GM13976 (cell line): ENCODE data around the gene KCNJ12.
"Not testable (repeated sequence)": the region's sequence is repeated elsewhere in the genome, so short reads cannot be mapped to it uniquely, and the experiment has no call there.

Experiments
- DNase-seq: peaks from one replicate; pipeline ENCODE4 v3.0.0; 2012; ENCODE audit warnings: low spot score
- CTCF ChIP-seq: IDR thresholded peaks from 2 replicates; pipeline ENCODE4 v1.5.1; 2012; ENCODE audit warnings: borderline replicate concordance, mild to moderate bottlenecking; ENCODE audit not compliant: insufficient read depth; ENCODE audit errors: extremely low read depth, missing control alignments, control extremely low read depth
- in situ Hi-C: fragments of 300-500 bp; cut with MboI; formaldehyde crosslinking; loops from one replicate; pipeline ENCODE4 v1.12.0; 2022; ENCODE audit warnings: low sequenced_read_pairs, mixed read lengths, inconsistent platforms; ENCODE audit not compliant: unreplicated experiment

Gene KCNJ12

GRCh38 chr17:21452377-21453143, 76.4 kb downstream of the KCNJ12 start:
- in situ Hi-C loops, result no loop called here
- DNase-seq, result no peak
- no peak for TF ChIP-seq CTCF

- in situ Hi-C loops, result no loop called here
- no peak for TF ChIP-seq CTCF
- DNase-seq, result no peak
Observed at GRCh38 chr17:21453144-21453898, 77.2 kb downstream of the KCNJ12 start.

- in situ Hi-C loops, DNase-seq: not testable (repeated sequence)
Observed at GRCh38 chr17:21454006-21454405, 77.8 kb downstream of the KCNJ12 start.

- in situ Hi-C loops, result no loop called here
- no peak for DNase-seq
- TF ChIP-seq CTCF, result no peak
Observed at GRCh38 chr17:21454441-21454840, 78.3 kb downstream of the KCNJ12 start.

- TF ChIP-seq CTCF, result no peak
- no peak for DNase-seq
- in situ Hi-C loops, result no loop called here
Observed at GRCh38 chr17:21455761-21456160, 79.6 kb downstream of the KCNJ12 start.

- in situ Hi-C loops, DNase-seq: not testable (repeated sequence)
Observed at GRCh38 chr17:21456449-21456848, 80.3 kb downstream of the KCNJ12 start.

- peak; percentile 92 for DNase-seq
- peak; percentile 72 for TF ChIP-seq CTCF
- in situ Hi-C loops, result no loop called here
Observed at GRCh38 chr17:21457051-21458026, 81.2 kb downstream of the KCNJ12 start.
